GM18526 (cell line): ENCODE measurements around the gene STEAP2.

Experiments used
- POLR2A ChIP-seq: IDR thresholded peaks from 3 replicates; pipeline ENCODE4 v1.6.1; 2011; ENCODE audit not compliant: insufficient read length; ENCODE audit errors: extremely low read depth

The STEAP2 gene

GRCh38 chr7:90222390-90222789 lies 10.8 kb downstream of the STEAP2 start:
- no peak for TF ChIP-seq POLR2A

- TF ChIP-seq POLR2A: no peak
These were observed 11.5 kb downstream of the STEAP2 start for GRCh38 chr7:90222811-90223725.

GRCh38 chr7:90224195-90224594 lies 12.7 kb downstream of the STEAP2 start:
- no peak for TF ChIP-seq POLR2A

GRCh38 chr7:90225181-90225580 lies 13.6 kb downstream of the STEAP2 start:
- no peak for TF ChIP-seq POLR2A

- no peak for TF ChIP-seq POLR2A
These were observed 14.1 kb downstream of the STEAP2 start for GRCh38 chr7:90225601-90226000.

- no peak for TF ChIP-seq POLR2A
These were observed 15.7 kb downstream of the STEAP2 start for GRCh38 chr7:90227259-90227658.

- TF ChIP-seq POLR2A: no peak
These were observed 18.1 kb downstream of the STEAP2 start for GRCh38 chr7:90229682-90230081.

GRCh38 chr7:90230834-90231233 lies 19.3 kb downstream of the STEAP2 start:
- no peak for TF ChIP-seq POLR2A

GRCh38 chr7:90231304-90231703 lies 19.8 kb downstream of the STEAP2 start:
- no peak for TF ChIP-seq POLR2A

- no peak for TF ChIP-seq POLR2A
These were observed 20.9 kb downstream of the STEAP2 start for GRCh38 chr7:90232430-90232829.

- TF ChIP-seq POLR2A: no peak
These were observed 22.0 kb downstream of the STEAP2 start for GRCh38 chr7:90233569-90233968.

GRCh38 chr7:90236721-90237289 lies 25.3 kb downstream of the STEAP2 start:
- no peak for TF ChIP-seq POLR2A

GRCh38 chr7:90238022-90238421 lies 26.5 kb downstream of the STEAP2 start:
- TF ChIP-seq POLR2A: no peak

- no peak for TF ChIP-seq POLR2A
These were observed 27.0 kb downstream of the STEAP2 start for GRCh38 chr7:90238583-90238982.

- TF ChIP-seq POLR2A: no peak
These were observed 27.5 kb downstream of the STEAP2 start for GRCh38 chr7:90239050-90239449.

- no peak for TF ChIP-seq POLR2A
These were observed 28.2 kb downstream of the STEAP2 start for GRCh38 chr7:90239625-90240228.

- no peak for TF ChIP-seq POLR2A
These were observed 31.0 kb downstream of the STEAP2 start for GRCh38 chr7:90242369-90243168.
